NCI-H226 (cell line): Measurements from ENCODE around the gene DQX1.
A peak's percentile ranks its signal among the peaks of the same experiment; 100 is the strongest.

Source experiments
- DNase-seq: peaks from one replicate; pipeline ENCODE4 v3.0.0-alpha.2; 2015

Gene DQX1

DNA sequence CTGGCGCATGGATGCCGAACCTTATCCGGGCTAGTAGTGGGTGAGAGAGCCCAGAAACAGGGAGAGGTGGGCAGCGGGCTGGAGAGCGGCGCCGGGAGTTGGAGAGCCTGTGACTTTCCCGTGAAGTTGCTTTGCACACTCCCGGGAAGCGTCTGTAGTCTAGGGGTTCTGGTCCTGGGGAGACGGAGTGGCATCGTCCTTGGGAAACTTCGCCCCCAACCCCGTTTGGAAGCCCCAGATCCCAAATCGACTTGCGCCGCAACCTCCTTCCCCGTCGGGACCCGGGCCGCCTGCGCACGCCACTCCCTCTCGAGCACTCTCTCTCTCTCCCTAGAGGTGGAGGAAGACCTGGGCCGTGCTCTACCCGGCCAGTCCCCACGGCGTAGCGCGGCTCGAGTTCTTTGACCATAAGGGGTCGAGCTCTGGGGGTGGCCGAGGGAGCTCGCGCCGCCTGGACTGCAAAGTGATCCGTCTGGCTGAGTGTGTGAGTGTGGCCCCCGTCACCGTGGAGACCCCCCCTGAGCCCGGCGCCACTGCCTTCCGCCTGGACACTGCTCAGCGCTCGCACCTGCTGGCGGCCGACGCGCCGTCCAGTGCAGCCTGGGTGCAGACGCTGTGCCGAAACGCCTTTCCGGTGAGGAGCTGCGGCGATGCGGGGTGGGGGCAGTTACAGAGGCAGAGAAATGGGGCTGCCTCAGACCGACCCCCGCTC, 28.9 kb upstream of the DQX1 start:
- DNase-seq, result no peak

DNA sequence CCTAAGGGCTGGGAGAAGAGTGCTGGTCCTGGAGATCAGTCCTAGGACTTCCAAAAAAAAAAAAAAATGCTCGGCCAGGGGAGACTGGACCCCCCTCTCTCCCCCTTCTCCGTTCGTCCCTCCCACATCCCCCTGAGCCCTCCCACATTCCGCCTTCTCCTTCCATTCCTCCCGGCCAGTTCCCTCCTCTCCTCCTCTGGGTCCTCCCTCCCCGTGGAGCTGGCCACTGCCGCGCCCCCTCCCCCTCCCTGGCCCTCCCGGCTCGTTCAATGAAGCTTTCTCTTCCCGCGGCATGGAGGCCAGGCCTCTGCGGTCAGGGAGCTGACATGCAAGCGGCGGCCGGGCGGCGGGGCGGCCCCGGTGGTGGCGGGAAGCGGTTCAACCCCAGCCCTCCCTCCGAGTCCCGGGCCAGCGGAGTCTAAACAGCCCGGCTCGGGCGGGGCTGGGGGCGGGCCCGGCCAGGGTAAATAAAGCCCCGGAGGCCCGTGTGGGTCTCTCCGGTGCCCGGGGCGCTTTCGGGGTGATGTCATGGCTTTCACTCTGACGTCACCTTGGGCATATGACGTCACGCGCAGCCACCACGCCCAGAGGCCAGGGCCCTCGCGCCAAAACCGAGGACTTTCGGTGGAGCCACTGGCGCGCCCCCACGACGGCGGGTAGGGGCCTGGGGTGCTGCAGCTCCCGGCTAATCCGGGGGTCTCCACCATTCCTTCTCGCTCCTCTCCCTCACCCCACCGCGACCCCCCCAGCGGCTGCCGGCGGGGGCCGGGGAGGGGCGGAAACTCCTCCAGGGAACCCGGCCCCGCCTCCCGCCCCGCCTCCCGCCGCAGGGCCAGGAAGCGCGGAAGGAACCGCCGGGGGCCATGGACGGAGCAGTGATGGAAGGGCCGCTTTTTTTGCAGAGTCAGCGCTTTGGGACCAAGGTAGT, 28.1 kb upstream of the DQX1 start, which contains the start of the genes DOK1 and LOXL3:
TSS of gene DOK1 (plus strand) at position 829 of the 928 bp plus-strand sequence. CDS start at position 864, 35 bp downstream.
TSS of gene LOXL3 (minus strand) at position 51 of the 928 bp plus-strand sequence. CDS start 1,308 bp downstream, outside the sequence.
- peak; percentile 87 for DNase-seq

DNA sequence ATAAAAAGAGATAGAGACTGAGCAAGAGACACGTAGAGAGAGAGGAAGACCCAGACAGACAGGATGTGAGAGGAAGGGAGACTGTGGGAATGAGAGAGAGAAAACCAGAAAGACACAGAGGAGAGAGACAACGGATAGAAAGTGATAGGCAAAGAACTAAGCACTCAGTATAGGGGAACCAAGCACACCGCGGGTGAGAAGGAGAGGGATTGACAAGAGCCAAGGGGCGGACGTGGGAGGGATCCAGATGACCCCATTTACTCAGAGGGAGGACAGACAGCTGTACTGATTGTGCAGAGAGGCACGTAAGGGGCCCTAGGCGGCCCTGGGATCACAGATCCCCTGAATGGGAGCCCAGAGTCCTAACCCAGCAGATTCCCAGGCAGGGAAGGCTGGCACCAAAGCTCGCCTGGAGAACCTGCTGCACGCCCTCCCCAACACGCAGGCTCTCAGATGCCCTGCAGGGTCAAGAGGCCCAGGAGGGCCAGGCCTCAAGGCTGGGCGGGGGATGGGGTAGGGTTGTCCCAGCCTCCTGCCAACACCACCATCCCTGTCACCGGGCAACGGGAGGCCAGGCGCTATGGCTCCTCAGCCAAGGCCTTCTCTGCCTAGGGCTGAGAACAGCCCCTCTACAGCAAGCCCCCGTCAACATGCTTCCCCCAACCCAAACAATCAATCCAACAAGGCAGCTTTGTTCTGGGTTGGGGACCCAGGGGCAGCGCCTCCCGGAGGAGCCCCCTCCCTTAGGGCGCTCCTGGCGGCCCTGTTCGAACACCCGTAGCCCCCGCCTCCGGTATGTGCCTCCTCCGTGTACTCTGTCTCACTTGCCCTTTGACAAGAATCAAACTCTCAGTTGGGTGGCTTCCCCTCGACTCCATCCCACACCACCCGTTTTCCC, 27.1 kb upstream of the DQX1 start:
- DNase-seq, result no peak

DNA sequence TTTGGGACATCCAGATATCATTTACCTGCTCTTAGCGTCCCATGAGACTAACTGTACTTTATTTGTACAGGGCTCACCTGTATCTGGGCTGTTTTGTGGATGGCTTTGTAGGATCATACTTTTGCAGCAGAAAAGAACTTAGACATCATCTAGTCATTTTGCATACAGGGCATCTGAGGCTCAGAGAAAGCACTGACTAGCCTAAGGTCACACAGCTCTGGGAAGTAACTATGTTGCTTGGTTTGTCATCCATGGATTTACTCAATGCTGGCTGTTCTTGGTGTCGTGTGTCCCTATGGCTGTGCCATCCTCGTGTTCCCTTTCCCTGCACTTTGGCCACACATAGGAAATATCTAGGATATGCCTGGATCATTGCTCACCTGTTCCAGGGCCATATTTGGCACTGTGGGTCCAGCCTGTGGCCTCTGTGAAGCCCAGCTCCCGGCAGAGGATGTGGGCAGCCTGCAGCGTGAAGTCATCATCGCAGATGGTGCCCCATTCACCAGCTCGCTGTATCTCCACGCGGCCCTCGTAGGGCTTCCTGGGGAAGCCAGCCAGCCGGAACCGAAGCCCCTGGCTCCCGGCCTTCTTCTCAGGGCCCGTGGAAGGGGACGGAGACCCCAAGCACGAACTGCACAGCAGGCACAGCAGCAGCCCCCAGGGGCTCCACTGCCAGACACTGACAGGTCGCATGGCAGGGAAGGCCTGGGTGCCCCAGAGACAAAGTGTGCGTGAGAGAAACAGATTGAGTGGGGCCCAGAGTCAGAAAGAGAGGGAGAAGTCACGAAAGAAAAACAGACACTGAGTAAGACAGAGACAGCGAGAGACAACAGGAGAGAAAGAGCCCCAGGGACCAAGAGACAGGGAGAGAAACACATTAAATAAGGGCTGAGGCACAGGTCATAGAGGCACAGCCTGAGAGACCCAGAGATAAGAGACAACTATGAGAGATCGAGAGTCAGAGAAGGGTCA, 26.2 kb upstream of the DQX1 start:
- no peak for DNase-seq

DNA sequence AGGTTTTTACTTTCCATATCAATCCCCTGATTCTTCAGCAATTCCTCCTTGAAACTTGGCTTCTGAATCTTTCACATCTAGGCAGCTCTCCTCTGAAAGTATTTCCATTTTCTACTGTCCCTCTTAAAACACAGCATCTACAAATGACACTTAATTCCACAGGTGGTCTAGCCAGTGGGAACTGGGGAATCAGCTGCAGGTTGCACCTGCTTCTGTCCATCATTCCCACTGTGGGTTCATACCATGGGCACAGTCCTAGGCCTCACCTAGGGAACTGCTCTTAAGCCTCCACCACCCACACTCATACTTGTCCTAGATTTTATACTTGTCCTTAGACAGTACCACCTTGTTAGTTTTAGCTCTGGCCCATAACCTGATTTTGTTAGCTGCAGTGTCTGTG, 25.5 kb upstream of the DQX1 start:
- no peak for DNase-seq

DNA sequence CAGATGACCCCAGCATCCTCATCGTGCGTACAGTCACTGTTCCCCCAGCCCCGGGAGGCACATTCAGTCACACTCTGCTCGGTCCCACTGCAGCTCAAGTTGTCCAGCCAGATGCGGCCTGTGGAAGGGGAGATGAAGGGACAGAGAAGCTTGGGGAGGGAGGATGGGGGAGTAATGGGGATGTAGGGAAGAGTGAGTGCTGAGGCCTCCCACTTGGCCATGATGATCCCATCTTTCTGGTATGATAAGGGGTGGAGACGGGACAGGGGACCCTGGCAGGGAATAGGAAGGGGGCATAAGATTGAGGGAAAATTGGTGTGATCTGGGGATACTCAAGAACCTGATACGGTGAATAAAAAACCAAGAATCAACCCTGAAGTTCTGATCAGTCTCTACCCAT, 24.2 kb upstream of the DQX1 start:
- DNase-seq, result no peak

DNA sequence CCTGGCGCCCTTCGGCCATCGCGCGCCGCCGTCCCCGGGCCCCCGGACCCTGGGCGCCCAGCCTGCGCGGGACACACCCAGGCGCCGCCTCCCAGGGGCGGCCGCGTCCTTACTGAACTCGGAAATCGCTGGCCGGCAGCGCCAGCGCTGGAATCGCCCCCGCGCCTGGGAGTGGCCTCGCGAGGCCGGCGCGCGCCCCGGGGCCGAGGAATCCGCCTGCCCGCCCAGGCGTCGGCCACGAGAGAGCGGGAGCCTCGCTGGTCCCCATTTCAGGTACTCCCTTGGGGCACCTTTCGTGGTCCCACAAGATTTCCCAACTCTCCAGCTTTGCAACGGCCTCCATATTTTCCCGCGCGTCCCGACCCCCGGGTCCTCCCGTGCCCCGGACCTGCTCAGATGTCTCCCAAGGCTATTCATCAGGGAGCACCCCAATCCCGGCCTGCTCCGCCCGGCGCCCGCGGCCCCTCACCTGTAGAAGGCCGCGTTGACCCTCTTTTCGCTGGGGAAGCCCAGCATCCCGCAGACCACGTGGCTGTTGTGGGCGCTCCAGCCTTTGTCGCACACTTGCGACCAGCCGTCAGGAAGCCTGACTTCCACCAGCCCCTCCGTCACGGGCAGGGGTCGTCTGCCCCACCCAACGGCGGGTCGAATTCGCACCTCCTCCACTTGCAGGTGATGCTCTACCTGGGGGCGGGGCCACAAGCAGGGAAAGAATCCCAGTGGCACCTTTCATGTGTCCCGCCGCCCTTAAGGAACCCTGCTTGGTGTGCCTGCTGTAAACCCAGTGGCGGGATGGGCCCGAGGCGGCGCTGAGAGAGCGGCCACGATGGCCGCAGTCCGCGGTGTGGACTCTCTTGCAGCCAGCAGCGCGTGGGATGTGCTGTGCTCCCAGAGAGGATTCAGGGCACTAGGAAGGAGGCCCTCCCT, 23.1 kb upstream of the DQX1 start:
- DNase-seq, result peak; percentile 76

DNA sequence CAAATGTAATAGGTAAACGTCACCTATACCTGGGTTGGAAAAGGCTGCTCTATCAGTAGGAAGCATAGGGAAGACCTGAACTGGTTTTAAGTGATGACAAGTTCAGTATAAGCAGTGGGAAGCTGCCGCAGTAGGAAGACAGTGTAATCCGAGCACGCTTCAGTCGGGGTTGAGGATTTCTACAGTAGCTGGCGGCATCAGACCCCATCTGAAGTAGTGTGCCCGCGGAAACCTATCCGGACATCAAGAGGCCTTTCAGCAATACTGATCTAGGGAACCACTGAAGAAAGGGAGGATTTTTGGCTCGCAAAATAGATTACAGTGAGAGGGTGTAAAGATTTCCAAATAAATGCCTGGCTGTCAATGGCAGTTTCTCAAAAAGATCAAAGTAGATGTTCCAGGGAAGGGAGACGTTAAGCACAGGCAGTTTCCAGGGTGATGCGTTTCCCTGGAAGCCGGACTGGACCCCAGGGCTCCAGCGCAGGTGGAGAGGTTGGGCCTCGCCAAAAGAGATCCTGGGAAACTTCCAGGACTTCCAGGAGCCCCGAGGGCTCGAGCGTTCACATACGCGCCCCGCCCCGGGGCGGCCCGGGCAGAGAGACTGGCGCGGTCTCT, 22.4 kb upstream of the DQX1 start:
- DNase-seq, result no peak

DNA sequence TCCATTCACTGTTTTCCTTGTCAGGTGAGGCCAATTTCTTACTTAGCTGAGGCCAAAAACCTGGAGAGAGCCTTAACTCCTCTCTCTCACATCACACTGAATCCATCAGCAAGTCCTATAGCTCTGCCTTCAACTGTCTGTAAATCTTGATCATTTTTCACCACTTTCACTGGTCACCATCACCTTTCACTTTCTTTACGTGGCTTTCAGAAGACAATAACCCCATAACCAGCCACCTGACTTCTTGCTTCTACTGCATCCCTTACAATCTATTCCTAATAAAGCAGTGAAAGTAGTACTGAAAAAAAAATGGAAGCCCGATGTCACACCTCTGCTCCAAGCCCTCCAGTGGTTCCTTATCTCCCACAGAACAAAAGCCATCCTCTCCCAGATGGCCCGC, 20.0 kb upstream of the DQX1 start:
- no peak for DNase-seq

DNA sequence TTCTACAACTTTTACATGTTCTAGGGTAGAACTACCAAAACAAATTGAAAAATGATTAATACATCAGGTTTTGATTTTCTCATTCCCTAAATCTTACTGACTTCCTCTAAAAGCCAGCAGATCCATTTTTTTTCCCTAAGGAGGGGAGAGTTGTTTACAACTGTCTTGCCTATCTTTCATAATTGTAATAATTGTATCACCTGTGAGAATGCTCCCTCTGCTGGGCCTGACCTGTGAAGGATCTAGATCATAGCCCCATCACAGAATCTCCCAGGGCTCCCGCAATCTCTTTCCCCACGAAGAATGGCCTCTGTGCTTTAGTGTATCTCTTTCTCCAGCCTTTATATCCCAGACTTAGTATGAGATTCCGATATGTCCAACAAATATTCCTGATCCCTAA, 18.6 kb upstream of the DQX1 start:
- no peak for DNase-seq

DNA sequence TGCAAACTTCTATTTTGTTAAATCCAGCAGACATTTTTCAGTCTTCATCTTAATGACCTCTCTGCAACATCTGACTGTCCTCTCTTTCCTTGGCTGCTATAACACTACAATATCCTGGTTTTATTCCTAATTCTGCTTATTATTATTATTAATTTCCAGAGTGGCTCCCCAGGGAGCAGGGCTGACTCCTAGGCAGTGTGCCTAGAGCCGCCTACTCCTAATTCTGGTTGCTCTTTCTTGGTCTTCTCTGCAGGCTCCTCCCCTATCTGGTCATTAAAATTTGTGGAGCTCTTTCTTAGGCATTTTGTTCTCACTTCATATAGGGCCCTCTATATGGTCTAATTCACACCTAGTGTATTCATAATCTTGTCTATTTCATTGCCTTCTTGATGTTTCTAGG, 16.9 kb upstream of the DQX1 start:
- DNase-seq, result no peak

DNA sequence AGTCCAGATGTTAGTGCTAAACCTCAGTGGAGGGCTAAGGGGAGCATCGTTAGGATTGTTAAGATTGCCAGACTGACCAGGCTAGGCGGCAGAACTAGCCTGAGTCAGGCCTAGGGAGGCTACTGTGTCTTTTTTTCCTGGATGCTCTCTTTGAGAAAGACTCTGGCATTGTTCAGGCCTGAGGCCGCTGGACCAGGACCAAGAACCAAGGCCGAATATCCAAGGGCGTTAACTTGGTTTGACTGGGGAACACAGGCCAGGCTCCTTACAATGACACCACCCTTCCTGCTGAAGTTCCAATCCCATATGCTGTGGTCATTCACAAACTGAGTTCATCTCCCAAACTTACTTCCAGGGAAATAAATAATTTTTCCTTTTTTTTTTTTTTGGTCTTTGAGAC, 14.3 kb upstream of the DQX1 start:
- no peak for DNase-seq

DNA sequence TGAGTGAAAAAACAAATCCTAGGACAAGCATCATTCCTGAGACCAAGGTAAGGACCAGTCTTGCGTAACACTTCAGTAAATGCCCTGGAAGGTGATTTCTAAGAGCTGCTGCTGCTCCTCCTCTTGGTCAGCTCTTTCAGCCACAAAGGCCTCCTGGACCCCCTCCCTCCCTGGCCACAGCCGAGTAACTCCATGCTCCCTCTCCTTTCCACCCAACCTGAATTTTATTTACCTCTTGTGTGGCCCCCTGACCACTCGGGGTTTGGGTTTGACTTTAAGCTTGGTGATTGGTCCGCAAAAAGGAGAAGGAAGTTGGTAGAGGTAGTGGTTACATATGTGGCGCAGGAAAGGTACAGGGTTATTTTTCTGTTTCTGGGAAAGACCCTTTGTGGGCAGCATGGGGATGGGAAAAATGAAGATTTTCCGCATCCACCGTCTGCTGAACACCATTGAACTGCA, 12.9 kb upstream of the DQX1 start:
- no peak for DNase-seq

DNA sequence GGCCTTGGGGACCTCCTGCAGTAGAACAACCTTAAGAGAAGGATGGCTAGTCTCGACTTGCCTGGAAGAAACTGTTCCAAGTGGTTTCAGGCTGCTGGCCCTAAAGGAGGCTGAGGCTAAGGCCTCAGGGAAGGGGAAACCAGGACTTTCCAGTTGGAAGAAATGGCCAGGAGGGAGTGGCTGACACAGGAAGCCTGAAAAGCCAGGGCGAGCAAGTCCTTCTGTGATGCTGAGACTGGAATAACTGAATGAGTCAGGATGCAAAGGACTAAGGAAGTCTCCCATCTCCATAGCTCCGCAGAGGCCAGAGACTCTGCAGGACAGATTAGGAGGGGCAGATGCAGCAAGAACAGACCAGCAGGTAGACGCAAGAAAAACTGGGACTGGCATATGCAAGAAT, 11.1 kb upstream of the DQX1 start:
- DNase-seq, result no peak

DNA sequence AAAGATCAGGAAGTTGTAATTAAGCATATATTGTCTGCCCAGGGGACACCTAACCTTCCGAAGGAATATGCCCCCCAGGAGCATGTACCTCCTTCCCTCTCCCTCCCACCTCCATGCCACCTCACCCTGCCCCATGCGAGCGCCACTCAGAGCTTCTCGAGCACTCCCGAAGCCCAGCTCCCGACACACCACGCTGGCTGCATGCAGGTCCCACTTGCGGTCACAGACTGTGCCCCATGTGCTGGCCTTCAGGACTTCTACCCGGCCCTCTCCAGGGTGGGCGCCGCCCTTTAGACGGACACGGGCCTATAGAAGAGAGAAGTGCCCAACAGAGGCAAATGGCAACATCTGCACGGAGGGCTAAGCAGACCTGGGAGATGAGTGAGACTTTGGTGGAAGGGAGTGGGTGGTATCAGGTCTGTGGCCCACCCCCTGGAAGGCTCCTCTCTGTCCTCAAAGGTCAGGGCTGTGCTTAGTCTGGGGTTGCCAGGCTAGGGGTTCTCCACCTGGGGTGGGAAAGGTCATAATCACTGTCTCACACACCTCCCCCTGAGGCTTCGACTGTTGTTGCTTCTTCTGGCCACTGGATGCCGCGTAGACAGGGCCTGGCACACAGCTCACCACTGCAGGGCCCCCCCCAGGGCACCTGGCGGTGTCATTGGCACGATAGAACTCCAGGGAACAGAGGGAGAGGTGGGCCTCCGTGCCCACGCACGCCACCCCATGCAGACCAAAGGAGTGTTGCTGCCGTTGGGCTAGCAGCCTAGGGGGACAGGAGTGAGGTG, 10.3 kb upstream of the DQX1 start:
- no peak for DNase-seq

DNA sequence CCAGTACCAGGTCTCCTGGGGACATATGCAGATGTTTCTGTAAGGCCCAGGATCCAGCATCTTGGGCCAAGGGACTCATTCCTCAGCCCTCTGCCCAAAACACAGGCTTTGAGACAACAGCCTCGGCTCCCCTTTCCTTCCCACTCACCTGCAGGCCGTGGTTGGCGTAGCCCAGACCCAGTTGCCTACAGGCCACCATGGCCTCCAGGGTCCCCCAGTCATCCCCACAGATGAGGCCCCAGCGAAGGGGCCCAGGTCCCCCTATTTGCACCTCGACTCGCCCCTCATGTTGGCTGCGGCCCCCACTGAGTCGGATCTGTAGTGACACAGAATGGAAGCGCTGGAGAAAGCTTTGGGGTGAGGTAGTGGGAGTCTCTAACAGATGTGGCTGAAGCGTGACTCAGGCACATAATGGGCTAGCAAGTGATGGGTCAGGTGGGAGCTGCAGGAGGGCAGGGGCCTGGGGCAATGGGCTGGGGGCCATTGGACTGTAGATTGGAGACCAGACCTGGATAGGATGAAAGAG, 9.5 kb upstream of the DQX1 start:
- no peak for DNase-seq

DNA sequence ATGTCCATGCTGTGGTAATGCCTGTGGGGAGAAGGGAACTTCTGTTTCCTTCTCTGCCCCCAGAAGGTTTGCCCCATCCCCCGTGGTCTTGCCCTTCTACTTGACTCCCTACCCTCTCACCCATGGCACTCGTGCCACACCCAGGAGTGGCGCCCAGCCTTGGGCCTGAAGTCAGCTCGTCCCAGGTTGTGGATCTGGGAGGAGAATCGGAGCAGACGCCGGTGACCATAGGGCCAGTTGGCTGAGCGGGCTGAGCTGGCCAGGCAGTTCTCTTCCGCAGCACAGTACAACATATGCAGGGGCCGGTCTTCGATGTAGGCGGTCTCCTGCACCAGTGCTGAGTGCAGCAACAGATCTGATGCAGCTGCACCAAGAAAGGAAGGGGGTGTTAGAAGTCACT, 8.4 kb upstream of the DQX1 start:
- no peak for DNase-seq

DNA sequence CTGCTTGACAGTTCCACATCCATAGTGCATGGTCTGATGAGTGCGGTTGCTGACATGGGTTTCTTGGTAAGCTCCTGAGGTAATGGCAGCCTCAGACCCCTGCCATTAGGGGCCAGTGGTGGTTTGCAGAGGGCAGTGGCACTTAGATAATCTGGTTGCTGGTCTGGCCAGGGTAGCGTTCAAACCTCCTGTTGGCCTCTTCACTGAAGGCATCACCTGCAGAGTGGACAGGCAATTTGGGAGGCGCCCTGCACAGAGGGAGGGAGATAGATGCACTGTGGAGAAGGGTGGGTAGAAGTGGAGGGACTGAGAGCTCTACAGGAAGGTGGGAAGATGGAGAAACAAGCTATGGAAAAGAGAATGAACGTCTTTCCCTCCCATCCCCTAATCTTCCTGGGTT, 7.4 kb upstream of the DQX1 start:
- DNase-seq, result no peak

DNA sequence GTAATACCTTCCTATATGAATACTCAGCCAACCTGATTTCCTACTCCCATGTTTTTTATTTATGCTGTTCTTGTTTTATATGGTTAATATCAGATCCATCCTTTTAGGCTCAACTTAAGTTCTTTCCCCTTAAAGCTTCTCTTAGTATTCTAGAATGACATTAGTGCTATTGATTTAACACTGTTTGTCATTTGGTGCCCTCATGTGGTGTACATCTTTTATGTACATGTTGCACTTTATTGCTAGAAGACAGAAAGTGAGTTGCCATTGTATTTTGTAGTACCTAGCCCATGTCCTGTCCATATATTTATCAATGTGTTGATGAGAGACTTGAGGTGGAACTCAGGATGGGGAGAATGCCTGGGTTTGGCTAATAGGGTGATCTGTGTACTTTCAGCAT, 6.2 kb upstream of the DQX1 start:
- DNase-seq, result no peak
